DND-41 (cell line): ENCODE data around the gene PRRT4.

Experiments
- ATAC-seq: fragments of 200-7000 bp; cut with Tn5 transposase; 3 replicates; pipeline ENCODE4 v1.9.1; 2021; ENCODE audit warnings: low read depth; ENCODE audit not compliant: insufficient read depth
- DNase-seq: peaks from one replicate; pipeline ENCODE4 v3.0.0-alpha.2; 2020
- H2AFZ ChIP-seq: 2 replicates; pipeline ENCODE4 v1.6.0; 2012; ENCODE audit warnings: low read depth, low read length
- H3K27ac ChIP-seq: 2 replicates; pipeline ENCODE4 v1.5.1; 2012; ENCODE audit warnings: low read length, inconsistent platforms
- H3K27me3 ChIP-seq: fragments of 200-600 bp; sonication (generic); 2 replicates; pipeline ENCODE4 v1.6.0; 2012; ENCODE audit warnings: low read length, mild to moderate bottlenecking, inconsistent platforms; ENCODE audit not compliant: insufficient read depth, poor library complexity
- H3K36me3 ChIP-seq: 2 replicates; pipeline ENCODE4 v1.5.1; 2012; ENCODE audit warnings: low read length, inconsistent platforms; ENCODE audit not compliant: insufficient read depth
- H3K4me1 ChIP-seq: 2 replicates; pipeline ENCODE4 v1.5.1; 2012; ENCODE audit warnings: mild to moderate bottlenecking, low read length; ENCODE audit not compliant: insufficient read depth
- H3K4me2 ChIP-seq: 2 replicates; pipeline ENCODE4 v1.6.0; 2012; ENCODE audit warnings: mild to moderate bottlenecking, moderate library complexity, low read length, inconsistent platforms; ENCODE audit not compliant: insufficient read depth
- H3K4me3 ChIP-seq, 2 experiments: fragments of 200-600 bp in 1 of 2; shearing (Covaris generic) in 1 of 2; 2 replicates each; pipeline ENCODE4 v1.5.1; 2012 to 2016; ENCODE audit warnings: inconsistent platforms in 2 of 2, low read length in 2 of 2, mild to moderate bottlenecking in 2 of 2, low read depth in 1 of 2, moderate library complexity in 1 of 2
- H3K79me2 ChIP-seq: 2 replicates; pipeline ENCODE4 v1.6.0; 2012; ENCODE audit warnings: low read length, inconsistent platforms; ENCODE audit not compliant: insufficient read depth
- H3K9ac ChIP-seq: 2 replicates; pipeline ENCODE4 v1.6.0; 2012; ENCODE audit warnings: low read depth, mild to moderate bottlenecking, inconsistent platforms, low read length, moderate library complexity
- H3K9me3 ChIP-seq: 2 replicates; pipeline ENCODE4 v1.5.1; 2012; ENCODE audit warnings: low read length, moderate library complexity, mild to moderate bottlenecking, inconsistent platforms; ENCODE audit not compliant: insufficient read depth, severe bottlenecking
- H4K20me1 ChIP-seq: 2 replicates; pipeline ENCODE4 v1.6.0; 2012; ENCODE audit warnings: low read length; ENCODE audit not compliant: insufficient read depth
- CTCF ChIP-seq: IDR thresholded peaks from 2 replicates; pipeline ENCODE4 v1.5.1; 2012; ENCODE audit warnings: borderline replicate concordance, low read length, moderate library complexity, mild to moderate bottlenecking; ENCODE audit not compliant: poor library complexity, severe bottlenecking; ENCODE audit errors: extremely low read depth
- EZH2 ChIP-seq: IDR thresholded peaks from 3 replicates; pipeline ENCODE4 v1.6.1; 2012; ENCODE audit warnings: borderline replicate concordance, low read depth, mild to moderate bottlenecking, moderate library complexity, low read length, inconsistent platforms; ENCODE audit not compliant: severe bottlenecking

Gene PRRT4

GRCh38 chr7:128323040-128323439 lies 38.5 kb downstream of the PRRT4 start:
- Histone ChIP-seq H3K27ac (no peak overlapping the region), H3K27me3 (no peaks in the 10 kb centered on the region), H3K9ac (no peak overlapping the region), H3K9me3 (no peaks in the 10 kb centered on the region), H3K79me2 (no peaks in the 10 kb centered on the region), H3K36me3 (peaks cover 93% of the 10 kb centered on the region), H3K4me2 (no peak overlapping the region), H4K20me1 (no peaks in the 10 kb centered on the region; the same call in 1 of the 2 replicates), H3K4me1 (no peaks in the 10 kb centered on the region), H2AFZ (no peak overlapping the region), H3K4me3 (no peak overlapping the region)
- ATAC-seq, result no peak
- no peak for TF ChIP-seq EZH2
- no peak for TF ChIP-seq CTCF
- no peak for DNase-seq

GRCh38 chr7:128322040-128322643 lies 39.3 kb downstream of the PRRT4 start:
- H3K79me2 ChIP-seq, result no peaks in the 10 kb centered on the region
- H3K4me3 ChIP-seq, result no peak overlapping the region
- H3K4me1 ChIP-seq, result no peaks in the 10 kb centered on the region
- H3K36me3 ChIP-seq, result peaks cover 96% of the 10 kb centered on the region
- no peak overlapping the region for H3K4me2 ChIP-seq
- no peak for TF ChIP-seq EZH2
- TF ChIP-seq CTCF, result peak; percentile 61
- ATAC-seq (peak; percentile 79), DNase-seq (no peak)
- no peaks in the 10 kb centered on the region for H3K27me3 ChIP-seq
- H3K27ac ChIP-seq, result no peak overlapping the region
- H3K9ac ChIP-seq, result no peak overlapping the region
- no peaks in the 10 kb centered on the region; the same call in 1 of the 2 replicates for H4K20me1 ChIP-seq
- H3K9me3 ChIP-seq, result no peaks in the 10 kb centered on the region
- H2AFZ ChIP-seq, result no peak overlapping the region

- no peak overlapping the region for H2AFZ ChIP-seq
- no peaks in the 10 kb centered on the region for H3K4me1 ChIP-seq
- no peak overlapping the region for H3K4me3 ChIP-seq
- peaks cover 95% of the 10 kb centered on the region for H3K36me3 ChIP-seq
- H3K27me3 ChIP-seq, result no peaks in the 10 kb centered on the region
- no peak overlapping the region for H3K9ac ChIP-seq
- H3K9me3 ChIP-seq, result no peaks in the 10 kb centered on the region
- H3K79me2 ChIP-seq, result no peaks in the 10 kb centered on the region
- no peak overlapping the region for H3K4me2 ChIP-seq
- no peak overlapping the region for H3K27ac ChIP-seq
- no peak for TF ChIP-seq EZH2
- TF ChIP-seq CTCF, result no peak
- DNase-seq (no peak), ATAC-seq (no peak)
- H4K20me1 ChIP-seq, result no peaks in the 10 kb centered on the region
These were observed 40.5 kb downstream of the PRRT4 start for GRCh38 chr7:128321044-128321422.
